Upper lobe of left lung (tissue), 6 donors: ENCODE data around the gene PLPPR3. TPM values are rescaled to one million over a fixed set of nuclear protein-coding genes. Genes with fewer than 3 reads are reported as not detected.

Source experiments
- ATAC-seq, 2 donors: fragments of 200-7000 bp; cut with Tn5 transposase; one replicate each; pipeline ENCODE4 v1.9.1; 2022; ENCODE audit warnings: mild to moderate bottlenecking in 2 of 2, moderate library complexity in 2 of 2; ENCODE audit not compliant: low FRiP score in 2 of 2
- DNase-seq, 2 donors: peaks; one replicate each; pipeline ENCODE4 v3.0.0-alpha.2; 2019 to 2020
- H3K27ac ChIP-seq, 4 donors: fragments of 200-600 bp; sonication (generic); one replicate each; pipeline ENCODE4 v1.5.1; 2016 to 2019
- H3K27me3 ChIP-seq, 4 donors: fragments of 200-600 bp; sonication (generic); one replicate each; pipeline ENCODE4 v1.5.1; 2017 to 2019
- H3K36me3 ChIP-seq, 4 donors: fragments of 200-600 bp; sonication (generic); one replicate each; pipeline ENCODE4 v1.5.1; 2016 to 2019
- H3K4me1 ChIP-seq, 4 donors: fragments of 200-600 bp; sonication (generic); one replicate each; pipeline ENCODE4 v1.5.1; 2018 to 2019
- H3K4me3 ChIP-seq, 4 donors: fragments of 200-600 bp; sonication (generic); one replicate each; pipeline ENCODE4 v1.5.1; 2017 to 2019; ENCODE audit warnings: mild to moderate bottlenecking in 2 of 4, moderate library complexity in 1 of 4
- H3K9me3 ChIP-seq, 4 donors: fragments of 200-600 bp; sonication (generic); one replicate each; pipeline ENCODE4 v1.5.1; 2018 to 2019
- CTCF ChIP-seq, 6 experiments: fragments of 450-650 bp in 4 of 6; fragments of 200-600 bp in 2 of 6; sonication (generic) in 2 of 6; IDR thresholded peaks; one replicate each; pipeline ENCODE4 v1.5.1; 2016 to 2019; ENCODE audit warnings: antibody characterized with exemption in 6 of 6
- EP300 ChIP-seq, 4 donors: sonication (generic); formaldehyde crosslinking; IDR thresholded peaks; one replicate each; pipeline ENCODE4 v1.5.1; 2017; ENCODE audit warnings: antibody characterized with exemption in 4 of 4, control low read depth in 2 of 4
- POLR2A ChIP-seq, 4 donors: fragments of 450-650 bp; IDR thresholded peaks; one replicate each; pipeline ENCODE4 v1.5.1; 2016 to 2017; ENCODE audit warnings: antibody characterized with exemption in 4 of 4, mild to moderate bottlenecking in 2 of 4
- POLR2AphosphoS5 ChIP-seq, 2 donors: sonication (generic); formaldehyde crosslinking; IDR thresholded peaks; one replicate each; pipeline ENCODE4 v1.5.1; 2017; ENCODE audit warnings: antibody characterized with exemption in 2 of 2
- WGBS, 2 donors: methylation state at CpG; one replicate each; pipeline ENCODE4 v1.1.5; 2017 to 2018; 5-methylcytosine and 5-hydroxymethylcytosine counted together
- total RNA-seq, 6 donors: library from RNA; depleted of rRNA in 4 of 6; stranded (reverse); fragments of >200 nt in 4 of 6; gene quantifications; one replicate each; pipeline versions ENCODE4 v1.1.0 to v1.2.1, GENCODE V29; 2016 to 2021
- donor health status: DM: no; HTN: no; CAD: no; lungs with moderate emphysema.
- donor health status: DM: no; HTN: yes; CAD: no; lungs with severe emphysema.

PLPPR3 gene
- total RNA-seq, 6 donors from 2014 or later = 0.63 to 14.2 (median 5.6) TPM

GRCh38 chr19:801030-801860 lies 20.5 kb downstream of the PLPPR3 start:
- no peaks in the 10 kb centered on the region for H3K9me3 ChIP-seq
- H3K4me3 ChIP-seq = peak overlapping the region in 3 of 4 donors; percentile 88 to 98 (median 96)
- peaks cover 50 to 64% (median 59%) of the 10 kb centered on the region in 4 donors for H3K4me1 ChIP-seq
- TF ChIP-seq POLR2AphosphoS5 (IDR thresholded peaks at IDR 0.05) = peak in 1 of 2 donors; percentile 8
- TF ChIP-seq EP300 (IDR thresholded peaks at IDR 0.05) = no peak
- TF ChIP-seq POLR2A (IDR thresholded peaks at IDR 0.05) = no peak
- no peaks in the 10 kb centered on the region for H3K27me3 ChIP-seq
- ATAC-seq = no peak
- peak; percentile 80 to 86 for DNase-seq
- WGBS, 2 donors = 31 to 35% methylated on average over 13 to 22 of the region's 29 CpGs
- H3K36me3 ChIP-seq = peaks cover 27 to 76% (median 48%) of the 10 kb centered on the region in 4 donors
- peak overlapping the region; percentile 95 to 100 (median 98) for H3K27ac ChIP-seq

GRCh38 chr19:800360-801029 lies 21.3 kb downstream of the PLPPR3 start:
- ATAC-seq = no peak
- Histone ChIP-seq H3K27ac (peak overlapping the region; percentile 95 to 100 (median 98)), H3K27me3 (no peaks in the 10 kb centered on the region), H3K4me3 (peak overlapping the region; percentile 9 to 98 (median 92)), H3K4me1 (peaks cover 58 to 72% (median 66%) of the 10 kb centered on the region in 4 donors), H3K36me3 (peaks cover 20 to 68% (median 41%) of the 10 kb centered on the region in 4 donors), H3K9me3 (no peaks in the 10 kb centered on the region)
- peak in 1 of 2 donors; percentile 63 for DNase-seq
- 29 to 65% methylated on average over 6 to 16 of the region's 17 CpGs for WGBS, 2 donors
- TF ChIP-seq POLR2A (IDR thresholded peaks at IDR 0.05) = no peak
- no peak for TF ChIP-seq CTCF (IDR thresholded peaks at IDR 0.05)
- peak in 1 of 2 donors; percentile 17 for TF ChIP-seq POLR2AphosphoS5 (IDR thresholded peaks at IDR 0.05)
- TF ChIP-seq EP300 (IDR thresholded peaks at IDR 0.05) = no peak

- H3K27me3 ChIP-seq = no peaks in the 10 kb centered on the region
- peaks cover 60 to 74% (median 67%) of the 10 kb centered on the region in 4 donors for H3K4me1 ChIP-seq
- peak overlapping the region; percentile 82 to 98 (median 92) for H3K4me3 ChIP-seq
- H3K9me3 ChIP-seq = no peaks in the 10 kb centered on the region
- H3K27ac ChIP-seq = peak overlapping the region; percentile 95 to 100 (median 98)
- DNase-seq (peak in 1 of 2 donors; percentile 81), ATAC-seq (no peak)
- WGBS, 2 donors = 8 to 9% methylated on average over 27 to 28 of the region's 28 CpGs
- no peak for TF ChIP-seq CTCF (IDR thresholded peaks at IDR 0.05)
- no peak for TF ChIP-seq POLR2A (IDR thresholded peaks at IDR 0.05)
- no peak for TF ChIP-seq POLR2AphosphoS5 (IDR thresholded peaks at IDR 0.05)
- TF ChIP-seq EP300 (IDR thresholded peaks at IDR 0.05) = no peak
- peaks cover 7 to 56% (median 28%) of the 10 kb centered on the region in 4 donors for H3K36me3 ChIP-seq
These were observed 22.5 kb downstream of the PLPPR3 start for GRCh38 chr19:799076-799881.

GRCh38 chr19:798415-799075 lies 23.2 kb downstream of the PLPPR3 start:
- 2% methylated on average over 9 to 28 of the region's 44 CpGs for WGBS, 2 donors
- Histone ChIP-seq H3K27me3 (no peaks in the 10 kb centered on the region), H3K4me1 (peaks cover 60 to 71% (median 64%) of the 10 kb centered on the region in 4 donors), H3K36me3 (peaks cover under 1 to 49% (median 21%) of the 10 kb centered on the region in 4 donors), H3K27ac (peak overlapping the region; percentile 95 to 100 (median 98)), H3K9me3 (no peaks in the 10 kb centered on the region), H3K4me3 (peak overlapping the region; percentile 82 to 98 (median 92))
- no peak for TF ChIP-seq POLR2A (IDR thresholded peaks at IDR 0.05)
- DNase-seq = peak in 1 of 2 donors; percentile 88
- no peak for ATAC-seq
